ENCODE measurements around the gene PFKP.
"Not testable (repeated sequence)": the region's sequence is repeated elsewhere in the genome, so short reads cannot be mapped to it uniquely, and the experiment has no call there.

The PFKP gene

DNA sequence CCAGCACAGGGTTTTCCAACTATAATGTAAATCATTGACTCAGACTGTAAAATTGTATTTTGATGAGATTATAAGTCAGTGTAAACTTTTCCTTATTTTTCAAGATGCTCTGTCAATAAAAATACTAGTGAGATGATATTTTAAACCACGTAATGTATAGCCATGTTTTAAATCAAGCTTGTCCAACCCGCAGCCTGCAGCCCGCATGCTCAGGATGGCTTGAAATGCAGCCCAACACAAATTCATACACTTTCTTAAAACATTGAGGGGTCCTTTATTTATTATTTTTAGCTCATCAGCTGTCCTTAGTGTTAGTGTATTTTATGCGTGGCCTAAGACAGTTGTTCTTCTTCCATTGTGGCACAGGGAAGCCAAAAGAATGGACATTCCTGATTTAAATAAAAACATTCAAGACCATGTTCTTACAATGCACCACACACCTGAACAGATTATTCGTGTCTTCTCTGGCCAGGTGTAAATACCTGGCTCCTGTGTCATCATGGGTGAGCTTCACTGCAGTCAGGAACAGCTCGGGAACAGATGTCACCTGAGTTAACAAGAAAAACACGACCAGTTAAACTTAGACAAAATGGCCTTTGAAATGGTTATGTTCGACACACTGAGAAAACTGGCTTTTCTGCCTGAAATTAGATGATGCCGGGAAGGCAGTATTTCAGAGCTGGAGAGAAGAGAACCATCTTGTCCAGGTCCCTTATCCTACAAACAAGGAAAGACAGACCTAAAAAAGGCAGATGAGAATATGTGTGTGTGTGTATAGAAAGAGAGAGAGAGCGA lies 99.3 kb downstream of the PFKP start:
- no peak for DNase-seq
- H3K27ac ChIP-seq, result no peak overlapping the region
- peaks cover 74% of the 10 kb centered on the region for H3K36me3 ChIP-seq (replicated peaks)
- in situ Hi-C loops (cut with HindIII; ENCODE audit: low pct_ligation_motif_present, low sequenced_read_pairs), result no loop called here
- no peaks in the 10 kb centered on the region for H3K27me3 ChIP-seq (replicated peaks)
- H3K4me3 ChIP-seq (ENCODE audit: low read depth, low read length), result no peak overlapping the region
- TF ChIP-seq, protein P1, sequence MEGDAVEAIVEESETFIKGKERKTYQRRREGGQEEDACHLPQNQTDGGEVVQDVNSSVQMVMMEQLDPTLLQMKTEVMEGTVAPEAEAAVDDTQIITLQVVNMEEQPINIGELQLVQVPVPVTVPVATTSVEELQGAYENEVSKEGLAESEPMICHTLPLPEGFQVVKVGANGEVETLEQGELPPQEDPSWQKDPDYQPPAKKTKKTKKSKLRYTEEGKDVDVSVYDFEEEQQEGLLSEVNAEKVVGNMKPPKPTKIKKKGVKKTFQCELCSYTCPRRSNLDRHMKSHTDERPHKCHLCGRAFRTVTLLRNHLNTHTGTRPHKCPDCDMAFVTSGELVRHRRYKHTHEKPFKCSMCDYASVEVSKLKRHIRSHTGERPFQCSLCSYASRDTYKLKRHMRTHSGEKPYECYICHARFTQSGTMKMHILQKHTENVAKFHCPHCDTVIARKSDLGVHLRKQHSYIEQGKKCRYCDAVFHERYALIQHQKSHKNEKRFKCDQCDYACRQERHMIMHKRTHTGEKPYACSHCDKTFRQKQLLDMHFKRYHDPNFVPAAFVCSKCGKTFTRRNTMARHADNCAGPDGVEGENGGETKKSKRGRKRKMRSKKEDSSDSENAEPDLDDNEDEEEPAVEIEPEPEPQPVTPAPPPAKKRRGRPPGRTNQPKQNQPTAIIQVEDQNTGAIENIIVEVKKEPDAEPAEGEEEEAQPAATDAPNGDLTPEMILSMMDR (IDR thresholded peaks at IDR 0.05; ENCODE audit: low read depth, low read length, missing control alignments), result no peak

DNA sequence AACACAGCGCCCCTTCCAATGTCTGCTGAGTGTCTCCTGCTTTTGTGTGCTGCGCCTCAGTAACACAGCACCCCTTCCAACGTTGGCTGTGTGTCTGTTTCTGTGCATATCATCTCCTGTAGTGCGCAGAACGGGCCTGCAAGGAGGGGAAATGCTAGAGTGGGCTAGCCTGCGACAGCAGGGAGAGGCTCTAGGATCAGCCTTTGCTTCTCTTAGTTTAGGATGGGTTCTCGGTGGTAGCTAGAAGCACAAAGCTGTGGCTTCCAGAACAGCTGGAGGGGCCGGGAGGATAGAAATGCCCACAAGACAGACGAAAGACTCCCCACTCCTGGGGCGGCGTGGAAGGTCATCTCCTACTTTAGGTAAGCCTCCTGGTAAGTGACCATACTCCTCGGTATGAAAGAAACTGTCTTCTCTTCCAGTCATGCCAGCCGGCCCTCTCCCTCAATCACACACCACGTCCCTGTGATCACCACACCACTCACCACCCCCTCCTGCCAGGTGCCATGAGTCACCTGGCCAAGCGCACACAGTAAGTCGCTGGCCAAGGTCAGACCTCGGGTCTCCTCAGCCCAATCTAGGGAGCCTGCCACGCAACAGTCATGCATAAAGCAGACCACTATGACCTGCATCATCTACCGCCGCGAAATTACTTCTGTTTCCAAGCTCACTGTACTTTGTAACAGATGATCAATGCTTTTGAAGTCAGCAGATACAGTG lies 100.4 kb downstream of the PFKP start:
- H3K27me3 ChIP-seq (replicated peaks), result no peaks in the 10 kb centered on the region
- no peak overlapping the region for H3K27ac ChIP-seq
- TF ChIP-seq, protein P1 (IDR thresholded peaks at IDR 0.05; ENCODE audit: low read depth, low read length, missing control alignments), result no peak
- H3K4me3 ChIP-seq (ENCODE audit: low read depth, low read length), result no peak overlapping the region
- peaks cover 65% of the 10 kb centered on the region for H3K36me3 ChIP-seq (replicated peaks)
- in situ Hi-C loops (cut with HindIII; ENCODE audit: low pct_ligation_motif_present, low sequenced_read_pairs), result no loop called here
- DNase-seq, result no peak

DNA sequence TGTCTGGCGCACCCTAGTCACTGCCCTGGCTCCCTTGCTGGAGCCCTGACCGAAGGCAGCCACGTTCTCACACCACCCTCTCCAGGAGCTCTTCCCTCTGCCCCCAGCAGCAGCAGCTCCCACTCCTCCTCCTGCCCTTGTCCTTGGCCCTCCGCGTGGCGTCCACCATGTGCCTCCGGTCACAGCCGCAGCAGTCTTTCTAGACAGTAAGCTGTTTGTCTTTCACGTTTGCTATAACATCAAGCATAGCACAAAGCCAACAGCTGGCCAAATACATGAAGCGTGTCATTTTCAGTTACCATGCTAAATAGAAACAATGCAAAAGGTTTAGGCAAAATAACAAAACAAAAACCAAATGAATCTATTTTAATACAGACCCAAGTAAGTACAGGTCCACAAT lies 101.9 kb downstream of the PFKP start:
- Histone ChIP-seq H3K27ac (no peak overlapping the region), H3K27me3 (replicated peaks) (no peaks in the 10 kb centered on the region), H3K4me3 (ENCODE audit: low read depth, low read length) (no peak overlapping the region), H3K36me3 (replicated peaks) (peaks cover 52% of the 10 kb centered on the region)
- TF ChIP-seq, protein P1 (IDR thresholded peaks at IDR 0.05; ENCODE audit: low read depth, low read length, missing control alignments), result no peak
- in situ Hi-C loops (cut with HindIII; ENCODE audit: low pct_ligation_motif_present, low sequenced_read_pairs), result no loop called here
- no peak for DNase-seq

DNA sequence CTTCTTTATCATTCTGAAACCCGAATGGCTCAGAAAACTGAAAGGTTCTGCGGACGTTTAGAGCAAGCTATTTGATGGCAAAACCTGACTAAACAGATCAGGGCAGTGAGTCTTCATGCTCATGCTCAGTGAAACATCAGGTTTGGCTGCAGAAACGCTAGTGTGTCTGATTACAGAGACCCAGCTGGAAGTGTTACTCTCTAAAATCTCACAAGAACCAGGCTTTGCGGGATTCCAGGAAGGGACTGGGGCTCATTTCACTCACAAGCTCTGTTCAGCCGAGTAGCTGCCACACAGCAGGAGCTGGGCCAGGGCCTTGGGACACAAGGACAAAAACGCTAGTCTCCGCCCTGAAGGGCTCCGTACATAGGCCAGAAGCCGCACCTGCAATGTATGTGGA lies 102.3 kb downstream of the PFKP start:
- in situ Hi-C loops (cut with HindIII; ENCODE audit: low pct_ligation_motif_present, low sequenced_read_pairs), result no loop called here
- Histone ChIP-seq H3K4me3 (ENCODE audit: low read depth, low read length) (no peak overlapping the region), H3K27ac (no peak overlapping the region), H3K36me3 (replicated peaks) (peaks cover 50% of the 10 kb centered on the region), H3K27me3 (replicated peaks) (no peaks in the 10 kb centered on the region)
- DNase-seq, result no peak
- TF ChIP-seq, protein P1 (IDR thresholded peaks at IDR 0.05; ENCODE audit: low read depth, low read length, missing control alignments), result no peak

DNA sequence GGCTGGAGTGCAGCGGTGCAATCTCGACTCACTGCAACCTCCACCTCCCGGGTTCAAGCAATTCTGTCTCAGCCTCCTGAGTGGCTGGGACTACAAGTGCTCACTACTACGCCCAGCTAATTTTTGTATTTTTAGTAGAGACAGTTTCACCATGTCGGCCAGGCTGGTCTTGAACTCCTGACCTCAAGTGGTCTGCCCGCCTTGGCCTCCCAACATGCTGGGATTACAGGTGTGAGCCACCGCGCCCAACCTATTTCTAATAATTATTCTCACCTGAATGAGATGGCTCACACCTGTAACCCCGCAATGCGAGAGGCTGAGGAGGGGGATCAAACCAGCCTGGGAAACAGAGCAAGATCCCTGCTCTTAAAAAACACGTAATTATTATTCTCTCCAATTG lies 104.1 kb downstream of the PFKP start:
- in situ Hi-C loops (cut with HindIII; ENCODE audit: low pct_ligation_motif_present, low sequenced_read_pairs); H3K27me3 ChIP-seq (replicated peaks); DNase-seq: not testable (repeated sequence)
- H3K27ac ChIP-seq, result peak overlapping the region; percentile 93
- H3K36me3 ChIP-seq (replicated peaks), result peaks cover 32% of the 10 kb centered on the region
- peak overlapping the region; percentile 75 for H3K4me3 ChIP-seq (ENCODE audit: low read depth, low read length)

DNA sequence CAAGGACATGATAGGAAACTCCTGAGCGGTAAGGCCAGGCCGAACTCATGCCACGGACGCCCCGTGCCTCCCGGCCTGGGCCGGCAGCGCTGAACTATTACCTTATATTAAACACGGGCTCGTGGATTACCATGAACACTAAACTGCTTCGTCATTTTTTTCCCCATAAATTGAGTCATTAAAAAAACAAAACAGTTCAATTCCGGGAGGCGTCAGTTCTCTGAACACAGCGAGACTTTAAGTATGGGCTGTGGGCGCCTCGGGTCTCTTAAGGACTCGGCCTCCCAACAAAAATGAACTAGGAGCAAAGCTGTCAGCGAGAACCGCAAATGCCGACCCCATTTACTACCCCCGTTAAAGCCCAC lies 104.7 kb downstream of the PFKP start:
- H3K36me3 ChIP-seq (replicated peaks), result peaks cover 27% of the 10 kb centered on the region
- H3K4me3 ChIP-seq (ENCODE audit: low read depth, low read length), result peak overlapping the region; percentile 75
- in situ Hi-C loops (cut with HindIII; ENCODE audit: low pct_ligation_motif_present, low sequenced_read_pairs), result no loop called here
- DNase-seq, result peak; percentile 67
- no peaks in the 10 kb centered on the region for H3K27me3 ChIP-seq (replicated peaks)
- H3K27ac ChIP-seq, result peak overlapping the region; percentile 93
- TF ChIP-seq, protein P1 (IDR thresholded peaks at IDR 0.05; ENCODE audit: low read depth, low read length, missing control alignments), result no peak

All from brain microvascular endothelial cell (primary cell).